Body of pancreas (tissue), 4 donors: Measurements from ENCODE around the gene PPP3CB.

Experiments used
- POLR2A ChIP-seq, 3 donors: fragments of 450-650 bp; IDR thresholded peaks; one replicate each; pipeline ENCODE4 v1.6.1; 2016; ENCODE audit warnings: antibody characterized with exemption in 3 of 3, mild to moderate bottlenecking in 2 of 3
- TF ChIP-seq, protein P1 (sequence below), 7 experiments: fragments of 450-650 bp in 4 of 7; fragments of 200-600 bp in 3 of 7; sonication (generic) in 3 of 7; IDR thresholded peaks; one replicate each; pipeline ENCODE4 v1.5.1; 2016 to 2019; ENCODE audit warnings: antibody characterized with exemption in 7 of 7

DNA sequence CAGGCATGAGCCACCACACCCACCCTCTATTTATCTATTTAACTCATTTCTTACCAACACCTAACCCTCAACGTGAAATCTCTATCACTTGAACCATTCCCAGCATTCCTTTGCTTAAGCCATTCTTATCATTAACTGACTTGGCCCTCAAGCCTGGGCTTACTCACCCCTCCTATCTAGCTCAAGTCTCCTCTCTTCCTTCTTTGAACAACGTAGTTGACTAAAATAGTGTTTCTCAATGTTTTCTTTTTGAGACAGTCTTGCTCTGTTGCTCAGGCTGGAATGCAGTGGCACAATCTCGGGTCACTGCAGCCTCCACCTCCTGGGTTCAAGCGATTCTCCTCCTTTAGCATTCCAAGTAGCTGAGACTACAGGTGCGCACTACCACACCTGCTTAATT is 89.0 kb downstream of the PPP3CB start:
- TF ChIP-seq, protein P1, sequence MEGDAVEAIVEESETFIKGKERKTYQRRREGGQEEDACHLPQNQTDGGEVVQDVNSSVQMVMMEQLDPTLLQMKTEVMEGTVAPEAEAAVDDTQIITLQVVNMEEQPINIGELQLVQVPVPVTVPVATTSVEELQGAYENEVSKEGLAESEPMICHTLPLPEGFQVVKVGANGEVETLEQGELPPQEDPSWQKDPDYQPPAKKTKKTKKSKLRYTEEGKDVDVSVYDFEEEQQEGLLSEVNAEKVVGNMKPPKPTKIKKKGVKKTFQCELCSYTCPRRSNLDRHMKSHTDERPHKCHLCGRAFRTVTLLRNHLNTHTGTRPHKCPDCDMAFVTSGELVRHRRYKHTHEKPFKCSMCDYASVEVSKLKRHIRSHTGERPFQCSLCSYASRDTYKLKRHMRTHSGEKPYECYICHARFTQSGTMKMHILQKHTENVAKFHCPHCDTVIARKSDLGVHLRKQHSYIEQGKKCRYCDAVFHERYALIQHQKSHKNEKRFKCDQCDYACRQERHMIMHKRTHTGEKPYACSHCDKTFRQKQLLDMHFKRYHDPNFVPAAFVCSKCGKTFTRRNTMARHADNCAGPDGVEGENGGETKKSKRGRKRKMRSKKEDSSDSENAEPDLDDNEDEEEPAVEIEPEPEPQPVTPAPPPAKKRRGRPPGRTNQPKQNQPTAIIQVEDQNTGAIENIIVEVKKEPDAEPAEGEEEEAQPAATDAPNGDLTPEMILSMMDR (IDR thresholded peaks at IDR 0.05): no peak
- TF ChIP-seq POLR2A (IDR thresholded peaks at IDR 0.05): no peak
